Neural cell (in vitro differentiated cells): Measurements from ENCODE around the gene DNAJC16. TPM values are rescaled to one million over a fixed set of nuclear protein-coding genes. Genes with fewer than 3 reads are reported as not detected.
"Not testable (repeated sequence)": the region's sequence is repeated elsewhere in the genome, so short reads cannot be mapped to it uniquely, and the experiment has no call there.

Experiments
- H2AFZ ChIP-seq: fragments of 200-600, 300-800 bp; sonication (generic), shearing (Covaris generic); 2 replicates; pipeline ENCODE4 v1.6.0; 2014; ENCODE audit warnings: low read depth, mild to moderate bottlenecking, antibody characterized with exemption, low read length, moderate library complexity
- H3F3A ChIP-seq: fragments of 200-600 bp; shearing (Covaris generic); 2 replicates; pipeline ENCODE4 v1.6.1; 2016; ENCODE audit warnings: mild to moderate bottlenecking, moderate library complexity, mixed read lengths, antibody characterized with exemption, low read length; ENCODE audit not compliant: insufficient read depth, poor library complexity, severe bottlenecking
- H3K27ac ChIP-seq: fragments of 200-600, 300-800 bp; sonication (generic), shearing (Covaris generic); 2 replicates; pipeline ENCODE4 v1.5.1; 2014; ENCODE audit warnings: mild to moderate bottlenecking, low read length, moderate library complexity
- H3K27me3 ChIP-seq: fragments of 300-800, 200-600 bp; sonication (generic), shearing (Covaris generic); 2 replicates; pipeline ENCODE4 v1.6.0; 2014; ENCODE audit warnings: mild to moderate bottlenecking, low read depth, low read length, moderate library complexity; ENCODE audit not compliant: insufficient read depth
- H3K36me3 ChIP-seq: fragments of 300-800, 200-600 bp; sonication (generic), shearing (Covaris generic); 2 replicates; pipeline ENCODE4 v1.5.1; 2014; ENCODE audit warnings: mild to moderate bottlenecking, antibody characterized with exemption, low read length, moderate library complexity; ENCODE audit not compliant: insufficient read depth
- H3K4me2 ChIP-seq: fragments of 300-800, 200-600 bp; sonication (generic), shearing (Covaris generic); 2 replicates; pipeline ENCODE4 v1.6.0; 2014; ENCODE audit warnings: mild to moderate bottlenecking, low read length
- H3K4me3 ChIP-seq: fragments of 300-800, 200-600 bp; sonication (generic), shearing (Covaris generic); 2 replicates; pipeline ENCODE4 v1.5.1; 2014; ENCODE audit warnings: mild to moderate bottlenecking, low read length, moderate library complexity
- H3K79me2 ChIP-seq: fragments of 200-600 bp; shearing (Covaris generic); replicated peaks from 2 replicates; pipeline ENCODE4 v1.6.0; 2014; ENCODE audit warnings: mild to moderate bottlenecking, low read length, moderate library complexity; ENCODE audit not compliant: insufficient read depth
- H3K9ac ChIP-seq: fragments of 300-800, 200-600 bp; sonication (generic), shearing (Covaris generic); 2 replicates; pipeline ENCODE4 v1.6.1; 2016; ENCODE audit warnings: mild to moderate bottlenecking, low read length, mixed read lengths
- H3K9me2 ChIP-seq: fragments of 200-600 bp; shearing (Covaris generic); 2 replicates; pipeline ENCODE4 v1.6.1; 2016; ENCODE audit warnings: mild to moderate bottlenecking, low read length, mixed read lengths; ENCODE audit not compliant: insufficient read depth
- H3K9me3 ChIP-seq: fragments of 200-600, 300-800 bp; sonication (generic), shearing (Covaris generic); 2 replicates; pipeline ENCODE4 v1.6.1; 2016; ENCODE audit warnings: mild to moderate bottlenecking, mixed run types, low read length, moderate library complexity, mixed read lengths
- H4K20me1 ChIP-seq: fragments of 200-600 bp; shearing (Covaris generic); 2 replicates; pipeline ENCODE4 v1.6.1; 2016; ENCODE audit warnings: mild to moderate bottlenecking, mixed run types; ENCODE audit not compliant: insufficient read depth
- CTCF ChIP-seq: fragments of 450-650 bp; IDR thresholded peaks from 2 replicates; pipeline ENCODE4 v1.5.1; 2014; ENCODE audit warnings: antibody characterized with exemption, mild to moderate bottlenecking, moderate library complexity; ENCODE audit not compliant: poor library complexity, severe bottlenecking
- EP300 ChIP-seq: fragments of 450-650 bp; conservative IDR thresholded peaks from 2 replicates; pipeline ENCODE4 v1.6.1; 2014; ENCODE audit warnings: antibody characterized with exemption, mild to moderate bottlenecking, moderate library complexity; ENCODE audit not compliant: poor library complexity, severe bottlenecking
- EZH2 ChIP-seq: fragments of 200-600, 300-800 bp; shearing (Covaris generic), sonication (generic); IDR thresholded peaks from 2 replicates; pipeline ENCODE4 v1.6.1; 2014; ENCODE audit warnings: antibody characterized with exemption, low read length, borderline replicate concordance, mild to moderate bottlenecking; ENCODE audit not compliant: insufficient read depth, poor library complexity, severe bottlenecking
- MXI1 ChIP-seq: fragments of 450-650 bp; conservative IDR thresholded peaks from 2 replicates; pipeline ENCODE4 v1.6.1; 2014; ENCODE audit warnings: antibody characterized with exemption, mild to moderate bottlenecking; ENCODE audit not compliant: poor library complexity, severe bottlenecking
- POLR2AphosphoS5 ChIP-seq: IDR thresholded peaks from 2 replicates; pipeline ENCODE4 v1.6.1; 2012
- RAD21 ChIP-seq: fragments of 450-650 bp; conservative IDR thresholded peaks from 2 replicates; pipeline ENCODE4 v1.6.1; 2014; ENCODE audit warnings: antibody characterized with exemption, mild to moderate bottlenecking, moderate library complexity
- REST ChIP-seq: IDR thresholded peaks from 2 replicates; pipeline ENCODE4 v1.6.1; 2012; ENCODE audit warnings: borderline replicate concordance
- SMC3 ChIP-seq: fragments of 450-650 bp; conservative IDR thresholded peaks from 2 replicates; pipeline ENCODE4 v1.6.1; 2014; ENCODE audit warnings: antibody characterized with exemption, mild to moderate bottlenecking, moderate library complexity; ENCODE audit not compliant: poor library complexity
- TAF1 ChIP-seq: IDR thresholded peaks from 2 replicates; pipeline ENCODE4 v1.6.1; 2012; ENCODE audit warnings: low read depth
- polyA plus RNA-seq: library from polyadenylated mRNA; depleted of rRNA; stranded (reverse); fragments of >200 nt; gene quantifications from 2 replicates; pipeline ENCODE4 v1.2.3, GENCODE V29; 2014

Gene DNAJC16
- polyA plus RNA-seq, 1 donor from 2014 or later = 10.9 TPM

GRCh38 chr1:15485636-15486035 is 41.0 kb upstream of the DNAJC16 start:
- no peaks in the 10 kb centered on the region for H4K20me1 ChIP-seq
- H3K4me3 ChIP-seq = no peak overlapping the region
- no peak for TF ChIP-seq POLR2AphosphoS5
- TF ChIP-seq TAF1 = no peak
- no peak for TF ChIP-seq REST
- H3K27me3 ChIP-seq = no peaks in the 10 kb centered on the region
- H3F3A ChIP-seq = no peaks in the 10 kb centered on the region
- no peaks in the 10 kb centered on the region for H3K9me3 ChIP-seq
- no peaks in the 10 kb centered on the region for H3K79me2 ChIP-seq
- no peak overlapping the region for H2AFZ ChIP-seq
- H3K9me2 ChIP-seq = no peaks in the 10 kb centered on the region
- H3K9ac ChIP-seq = no peak overlapping the region
- no peaks in the 10 kb centered on the region for H3K36me3 ChIP-seq
- H3K27ac ChIP-seq = no peak overlapping the region
- H3K4me2 ChIP-seq = no peak overlapping the region

GRCh38 chr1:15486844-15487610 is 39.6 kb upstream of the DNAJC16 start:
- not testable (repeated sequence) for H3K27me3 ChIP-seq, H3K27ac ChIP-seq, H3K36me3 ChIP-seq, H3K4me2 ChIP-seq, H3K9me3 ChIP-seq, H4K20me1 ChIP-seq, H3K4me3 ChIP-seq, H3K9me2 ChIP-seq, H3K79me2 ChIP-seq, H3K9ac ChIP-seq, H3F3A ChIP-seq, H2AFZ ChIP-seq

GRCh38 chr1:15488371-15488770 is 38.3 kb upstream of the DNAJC16 start:
- Histone ChIP-seq H3K36me3 (no peaks in the 10 kb centered on the region), H3F3A (no peaks in the 10 kb centered on the region), H3K27me3 (no peaks in the 10 kb centered on the region), H3K79me2 (no peaks in the 10 kb centered on the region), H3K4me3 (no peak overlapping the region), H2AFZ (no peak overlapping the region), H3K9me2 (no peaks in the 10 kb centered on the region), H3K27ac (no peak overlapping the region), H3K4me2 (no peak overlapping the region), H3K9me3 (no peaks in the 10 kb centered on the region), H3K9ac (no peak overlapping the region), H4K20me1 (no peaks in the 10 kb centered on the region)
- no peak for TF ChIP-seq RAD21
- TF ChIP-seq REST = no peak
- no peak for TF ChIP-seq EP300
- no peak for TF ChIP-seq SMC3
- TF ChIP-seq CTCF = no peak
- no peak for TF ChIP-seq MXI1
- no peak for TF ChIP-seq EZH2
- TF ChIP-seq POLR2AphosphoS5 = no peak
- no peak for TF ChIP-seq TAF1
